Measurements from ENCODE around the gene ARSG. TPM values are rescaled to one million over a fixed set of nuclear protein-coding genes. Genes with fewer than 3 reads are reported as not detected.
A peak's percentile ranks its signal among the peaks of the same experiment; 100 is the strongest.

ARSG gene
- total and polyA plus RNA-seq, 2 of the 13 experiments (the other 11 are each of a cell fraction or from before 2014, with no cell fraction given), result 3.7 to 15.2 TPM

DNA sequence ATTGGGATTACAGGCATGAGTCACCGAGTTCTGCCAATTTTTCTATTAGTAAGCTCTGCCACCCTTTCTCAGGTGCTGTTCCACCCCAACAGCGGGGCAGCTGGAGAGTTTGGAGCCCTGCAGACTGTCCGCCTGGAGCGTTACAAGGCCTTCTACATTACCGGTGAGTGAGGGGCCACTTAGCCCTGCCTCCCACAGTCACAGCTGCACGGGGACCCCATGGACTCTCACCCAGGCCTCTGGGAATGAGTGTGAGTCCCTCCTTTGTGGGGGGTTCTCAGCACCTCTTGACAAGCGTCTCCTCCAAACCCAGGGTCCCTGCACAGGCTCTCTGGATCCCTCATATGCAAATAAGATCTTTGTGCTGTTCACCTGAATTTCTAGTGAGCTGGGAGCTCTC is 110.0 kb downstream of the ARSG start:
- Histone ChIP-seq H3K9ac (ENCODE audit: insufficient read depth, low read depth, low read length) (no peak overlapping the region), H4K20me1 (ENCODE audit: insufficient read depth, low read length) (no peaks in the 10 kb centered on the region), H3K9me3 (ENCODE audit: low read length) (peaks cover 6% of the 10 kb centered on the region; the same call in 1 of the 2 replicates), H2AFZ (ENCODE audit: low read length) (no peak overlapping the region), H3K27ac (ENCODE audit: extremely low read length, insufficient read depth, low read length) (no peak overlapping the region), H3K36me3 (replicated peaks in 1 of 2; ENCODE audit: control insufficient read depth in 1 of 2, insufficient read depth in 2 of 2, low read length in 2 of 2) (no peaks in the 10 kb centered on the region; a peak in 1 of 5 replicates), H3K27me3 (ENCODE audit: control insufficient read depth in 1 of 2, insufficient read depth in 2 of 2, low read length in 2 of 2) (no peaks in the 10 kb centered on the region), H3K79me2 (ENCODE audit: insufficient read depth, low read length) (no peaks in the 10 kb centered on the region), H3K4me1 (ENCODE audit: insufficient read depth, low read length) (peaks cover 42% of the 10 kb centered on the region), H3K4me2 (ENCODE audit: low read depth, low read length) (peak overlapping the region; percentile 14; the same call in 1 of the 2 replicates), H3K4me3 (replicated peaks in 1 of 3; ENCODE audit: insufficient read depth in 1 of 3, low read depth in 2 of 3, low read length in 3 of 3) (no peak overlapping the region; a peak in 1 of 6 replicates)
- POLR2A ChIA-PET, result interaction anchor here (1.2 kb wide), 2 partner anchors 18 to 153 kb away, joined by 3 to 4 read pairs; partner anchors contain the start of gene AMZ2
- no peak for TF ChIP-seq MTA1 (CRISPR knock-in tag; IDR thresholded peaks at IDR 0.05; ENCODE audit: borderline replicate concordance)
- TF ChIP-seq ZNF605 (CRISPR knock-in tag; IDR thresholded peaks at IDR 0.05), result 0 out of 2 replicates have a peak, but pooled peaks have one; percentile 3
- in situ Hi-C loops (cut with HindIII; ENCODE audit: extremely low pct_ligation_motif_present, low pct_unique_long_range_greater_than_20kb) (no loop called here), intact Hi-C loops (cut with micrococcal nuclease; ENCODE audit: unreplicated experiment) (no loop called here)
- ATAC-seq (no peak), FAIRE-seq (no peak), DNase-seq (ENCODE audit: low spot score) (no peak)
- no TSS peak for BruUV-seq (replicated peaks)
- WGBS (ENCODE audit: low lambda C conversion rate), result 94% methylated on average over 7 of the region's 7 CpGs
- CTCF ChIA-PET (ENCODE audit: low intra/inter-chr PET ratio, low total read pairs), result no interaction called here

DNA sequence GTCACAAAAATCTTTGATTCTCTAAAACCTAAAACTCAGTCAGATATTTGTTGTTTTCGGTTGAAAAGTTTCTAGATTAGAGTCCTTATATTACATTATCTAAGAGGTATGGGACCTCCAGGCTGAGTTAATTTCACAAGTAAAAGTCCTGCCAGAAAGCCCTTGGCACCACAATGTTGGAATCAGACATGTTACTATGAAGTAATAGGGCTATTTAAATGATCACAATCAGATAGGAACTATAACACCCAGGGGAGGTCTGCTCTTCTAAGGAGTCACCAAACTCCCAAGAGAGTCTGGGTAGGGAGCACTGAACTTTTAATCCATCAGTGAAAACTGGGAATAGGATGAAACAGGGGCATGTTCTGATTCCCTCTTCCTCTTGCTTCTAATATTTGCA is 111.8 kb downstream of the ARSG start:
- DNase-seq (ENCODE audit: low spot score) (no peak), FAIRE-seq (no peak), ATAC-seq (no peak)
- Histone ChIP-seq H3K36me3 (replicated peaks in 1 of 2; ENCODE audit: control insufficient read depth in 1 of 2, insufficient read depth in 2 of 2, low read length in 2 of 2) (no peaks in the 10 kb centered on the region; a peak in 1 of 5 replicates), H3K4me1 (ENCODE audit: insufficient read depth, low read length) (peaks cover 35% of the 10 kb centered on the region), H3K27me3 (ENCODE audit: control insufficient read depth in 1 of 2, insufficient read depth in 2 of 2, low read length in 2 of 2) (no peaks in the 10 kb centered on the region), H4K20me1 (ENCODE audit: insufficient read depth, low read length) (no peaks in the 10 kb centered on the region), H3K79me2 (ENCODE audit: insufficient read depth, low read length) (no peaks in the 10 kb centered on the region), H3K4me3 (replicated peaks in 1 of 3; ENCODE audit: insufficient read depth in 1 of 3, low read depth in 2 of 3, low read length in 3 of 3) (no peak overlapping the region), H3K4me2 (ENCODE audit: low read depth, low read length) (no peak overlapping the region), H3K9me3 (ENCODE audit: low read length) (peaks cover 6% of the 10 kb centered on the region; the same call in 1 of the 2 replicates), H2AFZ (ENCODE audit: low read length) (no peak overlapping the region), H3K27ac (ENCODE audit: extremely low read length, insufficient read depth, low read length) (no peak overlapping the region), H3K9ac (ENCODE audit: insufficient read depth, low read depth, low read length) (no peak overlapping the region)
- CTCF ChIA-PET (ENCODE audit: low intra/inter-chr PET ratio, low total read pairs), result no interaction called here
- intact Hi-C loops (cut with micrococcal nuclease; ENCODE audit: unreplicated experiment), result no loop called here
- POLR2A ChIA-PET, result no interaction called here
- no TSS peak for BruUV-seq (replicated peaks)
- WGBS (ENCODE audit: low lambda C conversion rate), result 93% methylated on average over 1 of the region's 1 CpG
- in situ Hi-C loops (cut with HindIII; ENCODE audit: extremely low pct_ligation_motif_present, low pct_unique_long_range_greater_than_20kb), result no loop called here
- TF ChIP-seq ZBTB25 (CRISPR knock-in tag; IDR thresholded peaks at IDR 0.05) (no peak), MIER2 (CRISPR knock-in tag; IDR thresholded peaks at IDR 0.05) (no peak), TSC22D2 (CRISPR knock-in tag; IDR thresholded peaks at IDR 0.05; ENCODE audit: borderline replicate concordance) (no peak), NCOA2 (CRISPR knock-in tag; IDR thresholded peaks at IDR 0.05) (no peak), HINFP (CRISPR knock-in tag; IDR thresholded peaks at IDR 0.05; ENCODE audit: low read depth) (no peak), FOXP4 (CRISPR knock-in tag; IDR thresholded peaks at IDR 0.05) (no peak), ARID4A (CRISPR knock-in tag; IDR thresholded peaks at IDR 0.05; ENCODE audit: borderline replicate concordance) (no peak)
